ENCODE measurements around the gene PLXNA4. TPM values are rescaled to one million over a fixed set of nuclear protein-coding genes. Genes with fewer than 3 reads are reported as not detected.

The PLXNA4 gene
- total and polyA plus RNA-seq, 4 donors, result 0.63 to 4.6 (median 2.1) TPM

GRCh38 chr7:132410385-132410784 lies 165.9 kb downstream of the PLXNA4 start:
- ATAC-seq (ENCODE audit: insufficient read depth, low FRiP score) (no peak), DNase-seq (peak; percentile 54 to 61 (median 60))
- H3K9me3 ChIP-seq (ENCODE audit: control insufficient read depth in 4 of 4, insufficient read depth in 3 of 4, low read length in 3 of 4), result no peaks in the 10 kb centered on the region
- no peak for TF ChIP-seq CTCF (IDR thresholded peaks at IDR 0.05; ENCODE audit: control extremely low read depth, extremely low read depth)
- peaks cover 0 to 13% (median 2%) of the 10 kb centered on the region in 3 donors for H3K27me3 ChIP-seq (ENCODE audit: control insufficient read depth in 3 of 3, insufficient read depth in 3 of 3, low read length in 2 of 3)
- 20 to 26% methylated on average over 7 of the region's 7 CpGs for WGBS, 2 donors
- H3K9ac ChIP-seq (ENCODE audit: insufficient read depth in 1 of 2, low read length in 2 of 2), result no peak overlapping the region
- no peak overlapping the region for H3K4me3 ChIP-seq
- H3K27ac ChIP-seq (ENCODE audit: low read depth in 1 of 2, low read length in 1 of 2), result no peak overlapping the region
- peaks cover 2 to 42% (median 11%) of the 10 kb centered on the region in 5 donors for H3K4me1 ChIP-seq (ENCODE audit: control insufficient read depth in 5 of 5, insufficient read depth in 5 of 5, low read length in 5 of 5)
- no peaks in the 10 kb centered on the region for H3K36me3 ChIP-seq (ENCODE audit: control insufficient read depth in 4 of 4, insufficient read depth in 4 of 4, low read length in 4 of 4)

- no peak for TF ChIP-seq CTCF (IDR thresholded peaks at IDR 0.05; ENCODE audit: control extremely low read depth, extremely low read depth)
- peak in 2 of 3 donors; percentile 56 for DNase-seq
- ATAC-seq (ENCODE audit: insufficient read depth, low FRiP score), result no peak
- WGBS, 2 donors, result 80 to 81% methylated on average over 2 of the region's 2 CpGs
- Histone ChIP-seq H3K9ac (ENCODE audit: insufficient read depth in 1 of 2, low read length in 2 of 2) (no peak overlapping the region), H3K27ac (ENCODE audit: low read depth in 1 of 2, low read length in 1 of 2) (no peak overlapping the region), H3K4me1 (ENCODE audit: control insufficient read depth in 5 of 5, insufficient read depth in 5 of 5, low read length in 5 of 5) (peaks cover 4 to 51% (median 11%) of the 10 kb centered on the region in 5 donors), H3K4me3 (no peak overlapping the region), H3K9me3 (ENCODE audit: control insufficient read depth in 4 of 4, insufficient read depth in 3 of 4, low read length in 3 of 4) (no peaks in the 10 kb centered on the region), H3K27me3 (ENCODE audit: control insufficient read depth in 3 of 3, insufficient read depth in 3 of 3, low read length in 2 of 3) (peaks cover 0 to 6% (median 0%) of the 10 kb centered on the region in 3 donors), H3K36me3 (ENCODE audit: control insufficient read depth in 4 of 4, insufficient read depth in 4 of 4, low read length in 4 of 4) (no peaks in the 10 kb centered on the region)
Measured at GRCh38 chr7:132407764-132408163, 168.5 kb downstream of the PLXNA4 start.

GRCh38 chr7:132406039-132406438 lies 170.2 kb downstream of the PLXNA4 start:
- Histone ChIP-seq H3K27ac (ENCODE audit: low read depth in 1 of 2, low read length in 1 of 2) (no peak overlapping the region), H3K4me1 (ENCODE audit: control insufficient read depth in 5 of 5, insufficient read depth in 5 of 5, low read length in 5 of 5) (peaks cover 3 to 38% (median 11%) of the 10 kb centered on the region in 5 donors), H3K9ac (ENCODE audit: insufficient read depth in 1 of 2, low read length in 2 of 2) (no peak overlapping the region), H3K36me3 (ENCODE audit: control insufficient read depth in 4 of 4, insufficient read depth in 4 of 4, low read length in 4 of 4) (no peaks in the 10 kb centered on the region), H3K9me3 (ENCODE audit: control insufficient read depth in 4 of 4, insufficient read depth in 3 of 4, low read length in 3 of 4) (no peaks in the 10 kb centered on the region), H3K27me3 (ENCODE audit: control insufficient read depth in 3 of 3, insufficient read depth in 3 of 3, low read length in 2 of 3) (peaks cover 0 to 6% (median 0%) of the 10 kb centered on the region in 3 donors), H3K4me3 (no peak overlapping the region)
- no peak for ATAC-seq (ENCODE audit: insufficient read depth, low FRiP score)
- DNase-seq, result no peak
- TF ChIP-seq CTCF (IDR thresholded peaks at IDR 0.05; ENCODE audit: control extremely low read depth, extremely low read depth), result no peak
- 90 to 92% methylated on average over 4 of the region's 4 CpGs for WGBS, 2 donors

- H3K36me3 ChIP-seq (ENCODE audit: control insufficient read depth in 4 of 4, insufficient read depth in 4 of 4, low read length in 4 of 4), result no peaks in the 10 kb centered on the region
- 87 to 90% methylated on average over 3 of the region's 3 CpGs for WGBS, 2 donors
Measured at GRCh38 chr7:132404261-132404660, 172.0 kb downstream of the PLXNA4 start.

More at GRCh38 chr7:132404261-132404660, 172.0 kb downstream of the PLXNA4 start:
- peaks cover 0 to 7% (median 0%) of the 10 kb centered on the region in 3 donors for H3K27me3 ChIP-seq (ENCODE audit: control insufficient read depth in 3 of 3, insufficient read depth in 3 of 3, low read length in 2 of 3)
- no peaks in the 10 kb centered on the region for H3K9me3 ChIP-seq (ENCODE audit: control insufficient read depth in 4 of 4, insufficient read depth in 3 of 4, low read length in 3 of 4)
- H3K9ac ChIP-seq (ENCODE audit: insufficient read depth in 1 of 2, low read length in 2 of 2), result no peak overlapping the region
- H3K4me1 ChIP-seq (ENCODE audit: control insufficient read depth in 5 of 5, insufficient read depth in 5 of 5, low read length in 5 of 5), result peaks cover 0 to 32% (median 3%) of the 10 kb centered on the region in 5 donors
- no peak overlapping the region for H3K27ac ChIP-seq (ENCODE audit: low read depth in 1 of 2, low read length in 1 of 2)
- no peak overlapping the region for H3K4me3 ChIP-seq
- DNase-seq (no peak), ATAC-seq (ENCODE audit: insufficient read depth, low FRiP score) (no peak)
- no peak for TF ChIP-seq CTCF (IDR thresholded peaks at IDR 0.05; ENCODE audit: control extremely low read depth, extremely low read depth)
